NAMALWA (cell line): ENCODE results near the gene WASHC4.

Experiments
- DNase-seq: peaks from one replicate; pipeline ENCODE4 v3.0.0-alpha.2; 2015; ENCODE audit warnings: low spot score

WASHC4 gene

DNA sequence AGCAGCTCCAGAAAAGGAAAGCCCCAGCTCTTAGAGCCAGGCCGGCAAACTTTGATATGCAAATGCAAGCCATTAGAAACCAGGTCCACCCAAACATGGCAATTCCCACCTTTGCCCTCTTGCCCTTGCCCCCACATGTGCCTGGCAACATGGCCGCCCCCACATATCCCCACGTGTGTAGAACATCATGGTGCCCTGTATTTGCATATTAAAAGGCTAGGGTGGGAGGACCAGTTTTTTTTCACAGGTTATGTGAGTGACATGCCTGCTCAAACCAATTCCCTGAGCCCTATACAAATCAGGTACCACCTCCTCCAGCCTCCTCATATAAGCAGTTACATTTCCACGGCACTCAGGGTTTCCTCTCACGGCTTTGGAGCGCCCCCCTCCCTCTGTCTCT lies 17.2 kb upstream of the WASHC4 start:
- no peak for DNase-seq

DNA sequence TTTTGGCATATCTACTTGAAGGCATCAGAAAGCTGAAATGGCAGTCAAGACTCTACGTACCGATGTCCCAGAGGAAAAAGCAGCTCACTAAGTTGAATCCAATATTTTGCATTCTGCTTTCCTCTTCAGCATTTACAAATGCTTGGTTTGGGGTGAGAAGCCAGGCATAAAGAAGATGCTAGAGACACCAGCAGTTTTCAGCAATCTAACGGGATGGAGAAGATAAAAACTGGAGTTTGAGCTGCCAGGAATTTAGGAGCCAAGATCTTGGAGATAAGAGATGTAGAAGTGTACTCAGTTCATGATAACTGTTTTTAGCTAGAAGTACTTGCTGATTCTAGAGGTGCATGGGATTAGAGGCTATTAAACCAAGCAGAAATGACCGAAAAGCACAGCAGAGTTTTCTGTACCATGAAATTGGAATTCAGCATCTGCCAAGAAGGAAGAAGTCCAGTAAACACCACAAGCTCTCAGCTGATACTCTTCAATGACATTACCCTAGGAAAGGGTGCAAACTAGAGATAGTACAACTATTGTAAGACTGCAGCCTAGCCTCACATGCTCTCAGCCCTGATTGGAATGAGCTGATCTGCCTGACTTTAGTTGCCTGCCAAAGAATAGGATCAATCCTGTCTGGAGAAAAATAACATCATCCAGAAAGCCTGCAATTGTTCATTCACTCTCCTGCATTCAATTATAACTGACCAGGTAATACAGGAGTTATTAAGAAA lies 15.9 kb upstream of the WASHC4 start:
- no peak for DNase-seq

DNA sequence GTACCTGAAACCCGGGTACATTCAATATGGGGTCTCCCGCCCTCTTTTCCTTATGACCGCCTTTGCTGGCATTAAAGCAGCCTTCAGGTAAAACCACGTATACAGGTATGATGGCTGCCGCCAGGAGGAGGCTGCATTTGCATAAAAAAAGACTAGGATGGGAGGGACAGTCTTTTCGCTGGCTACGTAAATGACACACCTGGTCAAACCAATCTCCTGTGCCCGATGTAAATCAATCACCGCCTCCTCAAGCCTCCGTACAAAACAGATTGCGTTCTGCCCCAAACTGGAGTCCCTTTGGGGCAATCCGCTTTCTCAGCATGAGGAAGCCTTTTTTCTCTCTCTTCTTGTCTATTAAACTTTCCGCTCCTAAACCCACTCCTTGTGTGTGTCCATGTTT lies 15.2 kb upstream of the WASHC4 start:
- DNase-seq = no peak

DNA sequence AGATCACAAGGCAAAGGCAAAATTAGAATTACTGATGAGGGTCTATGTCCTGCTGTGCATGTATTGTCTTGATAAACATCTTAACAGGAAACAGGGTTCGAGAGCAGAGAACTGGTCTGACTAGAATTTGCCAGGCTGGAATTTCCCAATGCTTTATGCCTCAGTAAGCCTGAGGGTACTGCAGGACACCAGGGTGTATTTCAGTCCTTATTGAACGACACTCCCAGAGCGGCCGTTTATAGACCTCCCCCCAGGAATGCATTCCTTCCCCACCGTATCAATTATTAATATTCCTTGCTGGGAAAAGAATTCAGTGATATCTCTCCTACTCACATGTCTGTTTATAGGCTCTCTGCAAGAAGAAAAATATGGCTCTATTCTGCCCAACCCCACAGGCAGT lies 12.2 kb upstream of the WASHC4 start:
- peak; percentile 7 for DNase-seq

DNA sequence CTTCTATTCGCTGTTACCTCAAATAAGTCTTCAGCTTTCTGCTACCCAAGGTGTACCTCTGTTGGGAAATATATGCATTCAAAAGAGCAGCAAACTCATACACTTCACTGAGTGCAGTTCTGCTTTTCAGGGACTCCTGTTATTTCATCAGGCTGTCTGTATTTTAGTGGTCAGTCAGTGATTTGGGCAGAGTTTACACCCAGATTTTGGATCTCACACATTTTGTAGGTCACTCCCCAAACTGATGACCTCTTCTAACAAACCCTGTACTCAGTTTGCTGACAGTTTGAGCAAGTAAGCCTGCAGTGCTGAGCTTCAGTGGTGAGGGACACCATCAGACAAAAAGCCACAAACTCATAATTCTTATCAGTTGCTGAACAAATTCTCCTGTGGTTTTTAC lies 8.2 kb upstream of the WASHC4 start:
- DNase-seq = no peak

DNA sequence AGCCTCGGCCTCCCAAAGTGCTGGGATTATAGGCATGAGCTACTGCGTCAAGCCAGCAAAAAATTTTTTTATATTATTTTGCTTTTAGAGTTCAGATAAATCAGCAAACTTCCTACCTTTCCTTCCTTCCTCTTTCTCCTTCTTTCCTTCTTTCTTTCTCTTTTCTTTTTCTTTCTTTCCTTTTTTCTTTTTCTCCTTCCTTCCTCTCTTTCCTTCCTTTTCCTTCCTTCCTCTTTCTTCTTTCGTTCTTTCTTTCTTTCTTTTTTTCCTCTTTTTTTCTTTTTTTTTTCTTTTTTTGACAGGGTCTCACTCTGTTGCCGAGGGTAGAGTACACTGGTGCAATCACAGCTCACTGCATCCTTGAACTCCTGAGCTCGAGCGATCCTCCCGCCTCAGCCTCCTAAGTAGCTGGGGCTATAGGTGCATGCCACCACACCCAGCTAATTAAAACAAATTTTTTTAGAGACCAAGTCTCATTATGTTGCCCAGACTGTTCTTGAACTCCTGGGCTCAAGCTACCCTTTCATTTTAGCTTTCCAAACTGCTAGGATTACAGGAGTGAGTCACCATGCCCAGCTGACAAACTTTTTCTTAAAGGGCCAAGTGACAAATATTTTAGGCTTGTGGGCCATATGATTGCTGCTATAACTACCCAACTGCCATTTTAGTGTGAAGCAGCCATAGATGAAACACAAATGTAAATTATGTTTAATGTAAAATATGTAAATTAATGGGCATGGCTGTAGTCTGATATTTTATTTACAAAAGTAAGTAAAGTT lies 7.1 kb upstream of the WASHC4 start:
- DNase-seq = no peak

DNA sequence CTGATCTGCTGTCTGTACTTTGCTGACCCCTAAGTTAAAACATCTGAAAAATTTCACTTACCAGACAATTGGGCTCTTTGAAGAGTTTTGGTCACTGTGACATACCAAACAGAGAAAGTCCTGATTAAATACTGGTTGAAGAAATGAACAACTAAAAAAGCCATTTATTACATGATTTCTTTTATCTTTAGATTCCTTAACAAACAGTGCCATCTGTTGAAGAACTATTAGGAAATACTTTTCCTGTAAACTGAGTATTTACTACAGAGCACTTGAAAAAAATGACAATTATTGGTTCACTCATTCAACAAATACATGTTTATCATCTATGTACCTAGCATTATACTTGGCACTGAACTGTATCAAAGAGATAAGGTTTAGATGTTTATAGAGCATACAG lies 6.5 kb upstream of the WASHC4 start:
- DNase-seq = no peak

DNA sequence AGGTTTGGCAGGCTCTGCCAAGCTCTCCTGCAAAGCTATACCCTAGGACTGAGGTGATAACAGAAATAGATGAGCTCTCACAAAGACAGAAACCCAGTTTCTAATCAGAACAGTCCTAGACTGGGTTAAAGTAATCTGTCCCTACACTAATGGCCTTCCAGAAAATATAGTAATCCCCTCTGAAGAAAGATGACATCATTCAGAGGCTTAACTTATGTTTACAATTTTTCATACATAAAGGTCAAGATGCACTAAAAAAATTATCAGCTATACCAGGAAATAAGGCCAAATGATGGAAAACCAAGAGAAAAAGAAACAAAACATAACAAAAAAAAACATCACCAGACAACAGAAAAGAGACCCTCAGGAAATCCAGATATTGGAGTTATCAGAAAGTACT lies 4.9 kb upstream of the WASHC4 start:
- no peak for DNase-seq

DNA sequence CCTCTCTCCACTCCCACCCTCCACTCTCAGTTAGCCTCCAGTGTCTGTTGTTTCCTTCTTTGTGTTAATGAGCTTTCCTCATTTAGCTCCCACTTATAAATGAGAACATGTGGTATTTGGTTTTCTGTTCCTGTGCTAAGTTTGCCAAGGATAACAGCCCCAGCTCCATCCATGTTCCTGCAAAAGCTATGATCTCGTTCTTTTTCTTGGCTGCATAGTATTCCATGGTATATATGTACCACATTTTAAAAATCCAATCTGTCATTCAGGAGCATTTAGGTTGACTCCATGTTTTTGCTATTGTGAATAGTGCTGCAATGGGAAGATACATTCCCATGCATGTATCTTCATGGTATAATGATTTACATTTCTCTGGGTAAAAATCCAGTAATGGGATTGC lies 2.8 kb upstream of the WASHC4 start:
- no peak for DNase-seq

DNA sequence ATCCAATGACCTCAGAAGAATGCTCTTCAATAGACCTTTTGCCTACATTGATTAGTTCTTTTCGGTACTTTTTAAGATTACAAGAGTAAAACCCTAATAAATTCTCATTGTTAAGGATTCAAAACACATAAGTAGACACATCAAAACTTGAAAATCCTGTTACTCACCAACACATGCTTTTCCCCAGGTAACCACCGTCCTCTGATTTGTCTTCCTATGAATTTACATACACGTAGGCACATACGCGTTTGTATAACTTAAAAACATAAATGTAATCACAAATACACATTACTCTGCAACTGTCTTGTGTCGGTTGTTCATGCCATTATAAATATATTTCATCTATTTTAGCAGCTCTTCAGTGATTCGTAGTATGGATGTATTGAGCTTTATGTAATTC lies 910 bp upstream of the WASHC4 start:
- no peak for DNase-seq

DNA sequence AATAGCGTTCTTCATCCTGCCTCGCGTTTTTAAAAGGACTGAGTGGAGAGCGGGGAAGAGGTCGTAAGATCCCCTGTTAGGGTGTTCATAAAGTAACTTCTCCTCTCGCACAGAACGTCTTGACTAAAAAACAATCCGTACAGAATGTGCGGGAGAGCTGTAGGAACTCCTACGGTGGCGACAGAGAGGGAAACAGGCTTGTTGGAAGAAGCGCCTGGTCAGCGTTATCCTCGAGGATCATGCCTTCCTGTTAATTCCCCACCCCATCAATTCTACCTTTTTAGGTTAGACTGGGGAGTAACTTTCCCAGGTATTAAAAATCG lies 399 bp upstream of the WASHC4 start:
- DNase-seq = no peak

DNA sequence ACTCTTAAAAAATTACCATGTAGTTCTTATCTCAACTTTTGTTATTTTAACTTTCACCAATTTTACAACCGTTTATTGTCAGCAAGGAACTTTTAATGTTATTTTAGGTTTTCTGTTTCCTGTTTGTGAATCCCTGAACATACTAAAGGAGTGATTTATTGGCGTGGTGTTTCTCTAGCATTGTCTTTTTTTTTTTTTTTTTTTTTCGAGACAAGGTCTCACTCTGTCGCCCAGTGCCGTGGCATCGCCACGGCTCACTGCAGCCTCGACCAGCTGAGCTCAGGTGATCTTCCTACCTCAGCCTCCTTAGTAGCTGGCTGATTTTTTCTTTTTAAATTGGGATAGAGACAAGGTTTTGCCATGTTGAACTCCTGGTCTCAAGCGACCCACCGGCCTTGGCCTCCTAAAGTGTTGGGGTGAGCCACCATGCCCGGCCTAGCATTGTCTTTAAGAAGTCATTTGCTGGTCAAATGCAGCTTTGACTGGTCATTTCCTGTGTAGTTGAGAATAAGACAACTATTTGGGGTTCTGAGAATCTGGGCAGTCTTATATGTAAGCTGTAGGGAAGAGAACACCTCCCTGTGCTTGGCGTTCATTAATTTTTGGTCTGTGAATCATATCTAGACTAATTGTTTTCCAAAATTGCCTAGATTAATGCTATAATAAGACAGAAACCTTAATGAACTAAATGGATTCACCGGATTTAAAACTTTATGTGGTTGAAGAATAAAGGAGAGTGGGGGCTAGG lies 2.1 kb downstream of the WASHC4 start:
- DNase-seq = peak; percentile 58

DNA sequence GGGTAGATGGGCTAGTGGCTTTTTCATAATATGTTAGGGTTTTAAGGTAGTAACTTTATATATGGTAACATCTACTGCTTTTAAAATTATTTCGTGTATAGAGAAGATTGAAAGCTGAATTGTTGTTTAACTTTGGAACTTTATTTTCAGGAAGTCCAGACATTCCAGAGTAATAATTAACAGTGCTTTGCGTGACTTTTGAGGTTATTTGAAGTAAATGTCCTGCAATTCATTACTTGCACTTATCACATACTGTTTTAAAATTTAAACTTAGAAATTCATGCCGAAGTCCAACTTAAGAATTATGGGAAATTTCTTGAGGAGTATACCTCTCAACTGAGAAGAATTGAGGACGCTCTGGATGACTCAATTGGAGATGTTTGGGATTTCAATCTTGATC lies 3.3 kb downstream of the WASHC4 start:
- DNase-seq = no peak

DNA sequence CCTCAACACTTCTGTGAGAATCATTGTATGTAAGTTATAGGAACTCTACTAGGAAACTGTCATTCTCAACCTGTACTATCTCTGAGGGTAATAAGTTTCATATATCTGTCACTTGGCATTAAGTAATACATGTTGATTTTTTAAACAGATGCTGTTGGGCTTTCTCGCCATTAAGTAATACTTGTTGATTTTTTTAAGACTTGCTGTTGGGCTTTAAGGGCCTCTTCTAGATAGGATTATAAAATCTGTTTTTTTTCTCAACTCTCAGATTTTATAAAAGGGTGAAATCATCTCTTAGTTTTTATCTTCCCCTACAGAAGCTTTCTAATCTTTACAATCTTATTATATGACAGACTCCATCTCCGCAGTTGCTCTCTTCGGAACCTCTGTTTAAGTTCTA lies 5.6 kb downstream of the WASHC4 start:
- no peak for DNase-seq

DNA sequence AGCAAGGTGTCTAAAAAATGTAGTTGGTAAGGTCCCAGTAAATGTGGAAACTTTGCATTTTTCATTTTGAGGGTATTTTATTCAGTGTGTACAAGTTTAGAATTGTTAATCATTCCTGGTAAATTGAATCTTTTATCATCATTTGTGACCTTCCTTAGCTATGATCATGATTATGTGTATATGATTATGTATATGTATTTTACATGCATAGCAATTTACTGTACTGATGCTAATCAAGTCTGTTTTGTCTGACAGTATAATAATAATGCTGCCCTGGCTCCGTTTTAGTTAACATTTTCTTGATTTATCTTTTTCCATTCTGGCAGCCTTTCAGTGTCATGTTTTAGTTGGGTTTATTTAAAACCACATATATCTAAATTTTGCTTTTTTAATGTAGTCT lies 9.4 kb downstream of the WASHC4 start:
- DNase-seq = no peak

DNA sequence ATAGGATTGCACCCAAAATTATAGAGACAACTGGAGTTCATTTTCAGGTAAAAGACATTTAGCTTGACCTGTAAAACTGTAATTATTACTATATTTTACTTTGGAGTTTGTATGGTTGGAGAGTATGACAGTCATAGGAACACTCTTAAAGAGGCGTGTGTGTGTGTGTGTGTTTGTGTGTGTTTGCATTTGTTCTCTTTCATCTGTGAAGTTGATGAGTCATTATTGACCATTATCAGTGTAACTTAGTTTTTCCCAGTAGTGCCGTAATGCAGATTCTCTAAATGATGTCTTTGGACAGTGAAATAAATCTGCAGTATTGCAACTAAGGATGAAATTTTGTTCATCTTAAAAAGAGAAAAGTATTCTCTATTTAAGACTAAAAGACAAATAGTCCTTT lies 13.0 kb downstream of the WASHC4 start:
- DNase-seq = no peak

DNA sequence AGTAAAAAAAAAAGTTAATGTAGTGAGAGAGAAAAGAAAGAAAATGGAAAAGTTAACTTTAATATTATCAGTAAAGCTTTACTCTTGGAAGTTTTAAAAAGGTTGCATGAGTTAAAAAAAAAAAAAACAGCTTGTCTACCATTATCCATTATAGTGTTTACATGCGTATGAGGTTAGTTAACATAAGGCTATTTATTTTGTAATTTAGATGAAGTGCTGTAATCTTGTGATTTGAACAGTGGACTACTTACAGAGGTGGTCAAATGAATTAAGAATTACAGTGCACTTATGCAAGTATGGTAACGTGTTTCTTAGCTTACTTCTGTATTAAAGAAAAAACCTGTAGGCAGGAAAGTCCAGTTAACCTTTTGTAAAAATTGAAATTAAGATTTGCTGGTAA lies 30.7 kb downstream of the WASHC4 start:
- DNase-seq = no peak

DNA sequence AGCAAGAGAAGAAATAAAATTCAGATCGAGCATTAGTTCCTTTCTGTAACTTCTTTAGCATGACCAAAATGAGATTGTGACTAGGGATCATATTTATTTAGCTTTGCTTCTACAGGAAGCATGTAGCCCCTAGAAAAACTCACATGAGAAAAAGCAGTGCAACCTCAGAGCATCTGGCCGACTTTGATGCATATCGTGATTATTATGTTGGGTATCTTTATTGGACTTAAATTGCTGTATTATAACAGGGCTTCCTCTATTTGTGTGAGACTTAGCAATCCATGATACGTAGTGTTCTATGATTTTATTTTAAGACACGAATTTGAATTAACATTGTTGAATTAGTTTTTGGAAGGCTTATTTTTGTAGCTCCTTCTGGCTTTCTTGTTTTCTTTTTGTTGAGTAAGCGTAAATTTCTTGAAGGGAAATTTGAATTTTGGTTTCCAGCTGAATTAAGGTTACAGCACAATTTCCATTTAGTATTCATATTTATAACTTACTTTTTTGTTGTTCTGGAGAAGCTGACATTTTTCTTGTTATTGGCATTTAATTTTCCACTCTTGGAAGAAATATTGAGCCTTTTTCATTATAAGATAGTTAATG lies 33.9 kb downstream of the WASHC4 start:
- no peak for DNase-seq

DNA sequence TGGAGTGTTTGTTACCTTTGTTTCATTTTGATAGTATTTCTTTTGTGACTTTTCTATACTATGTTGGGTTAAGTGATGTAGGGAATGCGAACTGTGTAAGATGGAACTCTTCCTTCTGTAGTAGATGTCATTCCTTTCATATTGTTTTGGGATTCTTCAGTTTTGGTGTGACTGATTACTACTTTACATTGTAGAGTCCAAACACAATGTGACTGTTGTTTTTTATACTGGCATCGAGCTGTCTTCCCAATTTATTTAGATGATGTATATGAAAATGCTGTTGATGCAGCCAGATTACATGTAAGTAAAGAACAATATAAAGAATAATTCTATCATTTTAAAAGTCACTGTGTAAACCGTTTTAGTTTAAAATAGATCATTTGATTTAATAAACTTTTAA lies 34.7 kb downstream of the WASHC4 start:
- DNase-seq = no peak

DNA sequence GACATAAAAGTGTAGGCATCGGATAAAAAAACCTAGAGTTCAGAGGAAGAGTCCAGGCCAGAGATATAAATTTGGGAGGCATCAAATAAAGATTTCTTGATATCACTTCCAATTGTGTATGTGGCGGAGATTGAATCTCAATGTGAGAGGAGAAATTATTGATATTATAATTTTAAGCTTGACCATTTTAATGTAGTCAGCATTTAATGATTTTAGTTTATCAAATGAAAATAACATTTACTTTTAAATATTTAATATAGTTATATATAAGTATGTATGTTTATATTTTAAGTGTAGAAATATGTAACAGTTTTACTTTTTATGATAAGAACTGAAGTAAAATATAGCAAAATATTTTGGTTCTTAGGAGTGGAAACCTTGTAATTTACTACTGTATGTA lies 48.7 kb downstream of the WASHC4 start:
- no peak for DNase-seq

DNA sequence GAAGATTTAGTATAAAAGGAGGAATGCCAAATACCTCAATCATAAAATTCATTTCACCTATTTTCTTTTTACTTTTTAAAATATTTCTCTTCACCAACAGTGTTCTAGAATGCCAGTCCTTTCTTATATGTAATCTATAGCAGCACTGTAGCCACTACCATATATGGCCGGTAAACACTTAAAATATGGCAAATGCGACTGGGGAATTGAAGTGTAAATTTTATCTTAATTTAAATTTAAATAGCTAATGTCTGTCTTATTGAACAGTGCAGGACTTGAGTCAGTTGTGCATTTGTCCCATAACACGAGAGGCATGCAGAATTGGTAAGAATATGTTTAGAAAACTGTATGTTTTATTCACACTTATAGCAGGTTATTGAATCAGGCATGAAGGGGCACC lies 50.1 kb downstream of the WASHC4 start:
- no peak for DNase-seq

DNA sequence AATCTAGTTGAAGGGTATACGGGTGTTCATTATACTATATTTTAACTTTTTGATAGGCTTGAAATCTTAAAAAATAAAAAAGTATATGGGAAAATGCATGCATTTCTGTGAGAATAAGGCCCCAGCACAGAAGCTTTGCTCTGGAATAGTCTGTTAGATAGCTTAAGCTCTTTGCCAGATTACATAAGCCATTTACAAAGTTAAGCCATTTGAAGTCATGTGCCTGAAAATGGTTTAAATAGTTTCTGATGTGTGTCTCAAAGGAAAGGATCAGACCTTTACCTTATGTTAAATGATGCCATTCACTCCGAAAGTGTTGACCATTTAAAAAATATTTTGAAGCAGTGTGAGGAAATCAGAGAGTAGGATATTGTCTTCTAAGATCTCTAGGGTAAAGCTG lies 51.3 kb downstream of the WASHC4 start:
- DNase-seq = no peak

DNA sequence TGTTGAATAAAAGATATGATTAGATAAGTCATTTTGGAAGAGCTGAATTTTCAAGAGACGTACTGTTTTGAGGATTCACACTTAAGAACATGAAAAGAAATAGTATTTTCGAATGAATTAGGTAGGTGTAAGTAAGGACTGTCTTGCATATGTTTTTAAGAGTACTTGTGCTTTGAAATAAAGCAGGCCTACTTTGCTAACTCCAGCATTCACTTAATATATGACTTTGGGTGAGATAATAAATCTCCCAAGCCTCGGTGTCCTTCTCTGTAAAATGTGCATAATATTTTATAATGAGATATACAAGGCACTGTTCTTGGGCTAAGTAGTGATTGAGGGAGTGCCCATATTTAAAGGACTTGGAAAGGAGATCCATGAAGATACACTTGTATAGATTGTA lies 54.6 kb downstream of the WASHC4 start:
- DNase-seq = no peak
